OCI-LY7 (cell line): ENCODE data around the gene TRAF1. TPM values are rescaled to one million over a fixed set of nuclear protein-coding genes. Genes with fewer than 3 reads are reported as not detected.

Experiments used
- BruUV-seq: library from RNA; stranded (reverse); fragments of 400-500 nt; replicated peaks from 2 replicates; lab custom pipeline; 2021; lab: Mats Ljungman, UMichigan
- CTCF ChIA-PET: fragments of 300-600 bp; sonication (Branson Sonifier 250); formaldehyde crosslinking; loops from one replicate; lab custom pipeline; 2022; ENCODE audit warnings: antibody characterized with exemption; ENCODE audit not compliant: unreplicated experiment; lab: Charles Lee
- POLR2A ChIA-PET: fragments of 300-600 bp; sonication (Branson Sonifier 250); formaldehyde crosslinking; loops from one replicate; lab custom pipeline; 2022; ENCODE audit warnings: antibody characterized with exemption; lab: Charles Lee
- DNase-seq: peaks from one replicate; pipeline ENCODE4 v3.0.0-alpha.2; 2015; ENCODE audit warnings: low spot score
- H2AFZ ChIP-seq: fragments of 200-600 bp; sonication (generic), shearing (Covaris generic); 2 replicates; pipeline ENCODE4 v1.6.1; 2014; ENCODE audit warnings: mild to moderate bottlenecking, antibody characterized with exemption, low read length, moderate library complexity
- H3K27ac ChIP-seq: fragments of 200-600 bp; sonication (generic); 2 replicates; pipeline ENCODE4 v1.5.1; 2014; ENCODE audit warnings: mixed run types, low read depth, mild to moderate bottlenecking, moderate library complexity, low read length, inconsistent platforms; ENCODE audit not compliant: poor library complexity, severe bottlenecking
- H3K36me3 ChIP-seq: fragments of 200-600 bp; sonication (generic); 2 replicates; pipeline ENCODE4 v1.6.1; 2014; ENCODE audit warnings: mild to moderate bottlenecking, antibody characterized with exemption, low read length, moderate library complexity, mixed read lengths; ENCODE audit not compliant: insufficient read depth
- H3K4me1 ChIP-seq: fragments of 200-600 bp; sonication (generic); 2 replicates; pipeline ENCODE4 v1.5.1; 2014; ENCODE audit warnings: mild to moderate bottlenecking, low read length; ENCODE audit not compliant: insufficient read depth, poor library complexity, severe bottlenecking
- H3K4me2 ChIP-seq: fragments of 200-600 bp; sonication (generic); 2 replicates; pipeline ENCODE4 v1.6.1; 2014; ENCODE audit warnings: mild to moderate bottlenecking, low read length
- H3K4me3 ChIP-seq: fragments of 200-600 bp; sonication (generic); 2 replicates; pipeline ENCODE4 v1.5.1; 2014; ENCODE audit warnings: mild to moderate bottlenecking, low read depth, low read length; ENCODE audit not compliant: poor library complexity, severe bottlenecking
- H3K79me2 ChIP-seq: fragments of 200-600 bp; sonication (generic); 2 replicates; pipeline ENCODE4 v1.6.1; 2016; ENCODE audit warnings: low read depth, mild to moderate bottlenecking, low read length, moderate library complexity, mixed read lengths; ENCODE audit not compliant: insufficient read depth
- H3K9me2 ChIP-seq: fragments of 200-600 bp; sonication (generic); 2 replicates; pipeline ENCODE4 v1.6.1; 2016; ENCODE audit warnings: mild to moderate bottlenecking, low read length, mixed read lengths; ENCODE audit not compliant: insufficient read depth
- H3K9me3 ChIP-seq: fragments of 200-600 bp; sonication (generic); 2 replicates; pipeline ENCODE4 v1.6.1; 2014; ENCODE audit warnings: mild to moderate bottlenecking, mixed run types, low read length, mixed read lengths
- H4K20me1 ChIP-seq: fragments of 200-600 bp; sonication (generic); 2 replicates; pipeline ENCODE4 v1.6.1; 2014; ENCODE audit warnings: mild to moderate bottlenecking, antibody characterized with exemption, low read length, moderate library complexity, mixed read lengths; ENCODE audit not compliant: insufficient read depth
- CTCF ChIP-seq: fragments of 200-600 bp; sonication (generic); conservative IDR thresholded peaks from 2 replicates; pipeline ENCODE4 v1.5.1; 2014; ENCODE audit warnings: mild to moderate bottlenecking, antibody characterized with exemption, low read length, moderate library complexity, mixed read lengths
- EZH2phosphoT487 ChIP-seq: fragments of 200-600 bp; sonication (generic); IDR thresholded peaks from 2 replicates; pipeline ENCODE4 v1.6.1; 2018; ENCODE audit warnings: low read depth, borderline replicate concordance, mild to moderate bottlenecking, mixed run types, antibody characterized with exemption, low read length, moderate library complexity, mixed read lengths
- intact Hi-C: fragments of 100-400 bp; cut with micrococcal nuclease; formaldehyde crosslinking; loops from one replicate; pipeline ENCODE4 v1.10.0; 2022; ENCODE audit not compliant: unreplicated experiment
- total RNA-seq, 2 experiments: library from RNA; depleted of rRNA in 1 of 2; stranded (reverse); fragments of >200 nt in 1 of 2; shearing (Covaris generic) in 1 of 2; gene quantifications; 2 replicates each; pipeline ENCODE4 v1.2.3, GENCODE V29; 2014 to 2022

Gene TRAF1
- total RNA-seq, 2 experiments from 2014 or later, result 24.2 to 50.5 TPM

DNA sequence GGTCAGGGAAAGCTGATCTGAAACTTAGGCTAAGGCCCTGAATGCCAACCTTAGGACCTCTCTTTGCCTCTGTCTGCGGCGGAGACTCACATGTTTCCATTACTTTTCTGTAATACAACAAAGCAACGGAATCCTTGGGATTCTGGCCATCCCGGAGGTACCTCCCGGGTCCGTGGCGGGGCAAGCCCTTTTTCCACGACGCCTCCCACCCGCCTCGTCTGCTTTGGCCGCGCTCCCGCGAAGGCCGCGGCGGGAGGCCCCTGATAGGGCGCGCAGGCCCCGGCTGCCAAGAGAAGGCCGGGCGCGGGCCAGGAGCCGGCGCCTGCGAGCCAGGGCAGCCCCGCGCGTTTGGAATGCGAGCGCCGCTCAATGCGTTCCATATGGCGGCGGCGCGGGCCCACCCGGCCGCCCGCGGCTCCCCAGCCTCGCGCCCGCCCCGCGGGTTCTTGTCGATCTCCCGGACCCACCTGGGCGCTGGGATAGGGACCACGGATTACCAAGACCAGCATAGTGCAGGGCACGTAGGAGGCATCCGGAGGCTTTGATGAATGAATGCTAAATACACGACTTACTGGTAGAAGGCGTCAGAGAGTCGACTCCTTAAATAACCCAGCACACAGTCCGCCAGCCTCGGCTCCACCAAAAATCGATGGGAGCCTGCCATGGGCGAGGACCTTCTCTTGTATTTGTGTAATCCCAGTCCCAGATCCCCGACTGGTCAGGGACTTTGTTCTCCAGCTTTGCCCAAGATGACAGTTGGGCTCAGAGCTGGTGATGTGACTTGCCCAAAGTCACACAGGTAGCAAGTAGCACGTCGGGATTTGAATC lies 32.1 kb downstream of the TRAF1 start:
- BruUV-seq, result no TSS peak
- H3K79me2 ChIP-seq, result no peaks in the 10 kb centered on the region
- no peak for DNase-seq
- no peaks in the 10 kb centered on the region for H3K9me3 ChIP-seq
- ChIA-PET CTCF (interaction anchor here (0.9 to 3.4 kb wide), 3 partner anchors 7 to 10 kb away, joined by 3 to 15 read pairs (median 3); no protein-coding TSS in a partner anchor), POLR2A (interaction anchor here (1.0 to 16.9 kb wide), 7 partner anchors 8 to 187 kb away, joined by 4 to 372 read pairs (median 9); partner anchors contain the start of genes PHF19 and TRAF1)
- TF ChIP-seq CTCF (no peak), EZH2phosphoT487 (no peak)
- H3K4me3 ChIP-seq, result no peak overlapping the region
- H2AFZ ChIP-seq, result no peak overlapping the region
- H3K4me1 ChIP-seq, result peaks cover 99% of the 10 kb centered on the region
- intact Hi-C loops, result loop anchor here (5.0 kb wide), 1 partner anchor 178 kb away; the partner anchor contains the start of gene CNTRL
- H3K27ac ChIP-seq, result peak overlapping the region; percentile 98
- H3K36me3 ChIP-seq, result no peaks in the 10 kb centered on the region
- no peaks in the 10 kb centered on the region for H4K20me1 ChIP-seq
- peak overlapping the region; percentile 60; the same call in 1 of the 2 replicates for H3K4me2 ChIP-seq
- H3K9me2 ChIP-seq, result no peaks in the 10 kb centered on the region

GRCh38 chr9:120893611-120894307 lies 32.8 kb downstream of the TRAF1 start:
- H3K79me2 ChIP-seq, result no peaks in the 10 kb centered on the region
- peak overlapping the region; percentile 60 for H3K4me2 ChIP-seq
- no peaks in the 10 kb centered on the region for H3K36me3 ChIP-seq
- no TSS peak for BruUV-seq
- H3K27ac ChIP-seq, result peak overlapping the region; percentile 98
- peak overlapping the region; percentile 19; the same call in 1 of the 2 replicates for H2AFZ ChIP-seq
- no peak overlapping the region for H3K4me3 ChIP-seq
- intact Hi-C loops, result loop anchor here (5.0 kb wide), 1 partner anchor 179 kb away; the partner anchor contains the start of gene CNTRL
- peaks cover 97% of the 10 kb centered on the region for H3K4me1 ChIP-seq
- CTCF ChIA-PET, result interaction anchor here (0.9 to 3.4 kb wide), 3 partner anchors 8 to 38 kb away, joined by 3 to 15 read pairs (median 4); no protein-coding TSS in a partner anchor
- TF ChIP-seq EZH2phosphoT487 (no peak), CTCF (no peak)
- H3K9me2 ChIP-seq, result no peaks in the 10 kb centered on the region
- POLR2A ChIA-PET, result interaction anchor here (0.6 to 16.9 kb wide), 6 partner anchors 9 to 36 kb away, joined by 3 to 372 read pairs (median 18); partner anchors contain the start of gene TRAF1
- no peaks in the 10 kb centered on the region for H4K20me1 ChIP-seq
- no peaks in the 10 kb centered on the region for H3K9me3 ChIP-seq
- peak; percentile 61 for DNase-seq
